ENCODE data around the gene POLR1B. TPM values are rescaled to one million over a fixed set of nuclear protein-coding genes. Genes with fewer than 3 reads are reported as not detected.

The POLR1B gene
- total and polyA plus RNA-seq, 2 of the 13 experiments (the other 11 are each of a cell fraction or from before 2014, with no cell fraction given): 18.3 to 46.0 TPM

DNA sequence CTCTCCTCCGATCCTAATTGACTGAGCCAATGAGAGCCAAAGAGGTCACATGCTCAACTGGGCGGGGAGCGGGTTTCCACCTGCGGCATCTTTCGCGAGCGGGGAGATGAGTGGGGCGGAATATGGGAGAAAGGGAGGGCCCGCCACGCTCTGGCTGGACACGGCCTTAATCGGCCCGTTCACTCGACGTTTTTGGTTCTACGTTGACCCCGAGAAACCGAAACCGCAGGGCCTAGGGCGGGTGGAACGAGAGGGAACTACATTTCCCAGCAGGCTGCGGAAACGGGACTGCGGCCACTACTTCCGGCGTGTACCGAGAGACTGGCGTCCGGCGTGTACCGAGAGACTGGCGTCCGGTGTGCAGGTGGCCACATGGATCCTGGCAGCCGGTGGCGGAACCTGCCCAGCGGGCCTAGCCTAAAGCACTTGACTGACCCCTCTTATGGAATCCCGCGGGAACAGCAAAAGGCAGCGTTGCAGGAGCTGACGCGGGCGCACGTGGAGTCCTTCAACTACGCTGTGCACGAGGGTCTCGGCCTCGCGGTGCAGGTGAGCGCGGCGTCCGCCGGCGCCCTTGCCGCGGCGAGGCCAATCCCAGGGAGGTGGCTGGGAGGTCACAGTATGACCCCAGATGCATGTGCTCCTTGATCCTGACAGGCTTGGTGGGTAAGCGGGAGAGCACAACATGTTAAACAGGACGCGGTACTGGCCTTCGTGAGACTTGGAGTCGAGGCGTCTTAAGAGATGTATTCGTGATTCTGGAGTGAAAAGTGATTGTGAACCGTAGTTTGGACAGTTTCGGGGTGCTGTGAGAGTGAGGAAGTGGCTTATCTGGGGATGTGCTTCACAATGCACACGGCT, at the start of gene POLR1B (continued):
- TF ChIP-seq ZNF234 (CRISPR knock-in tag; conservative IDR thresholded peaks at IDR 0.05): peak; percentile 84; the same call in 1 of the 2 replicates
- peak; percentile 80 for TF ChIP-seq SMAD3 (CRISPR knock-in tag; IDR thresholded peaks at IDR 0.05)
- TF ChIP-seq, protein P1, sequence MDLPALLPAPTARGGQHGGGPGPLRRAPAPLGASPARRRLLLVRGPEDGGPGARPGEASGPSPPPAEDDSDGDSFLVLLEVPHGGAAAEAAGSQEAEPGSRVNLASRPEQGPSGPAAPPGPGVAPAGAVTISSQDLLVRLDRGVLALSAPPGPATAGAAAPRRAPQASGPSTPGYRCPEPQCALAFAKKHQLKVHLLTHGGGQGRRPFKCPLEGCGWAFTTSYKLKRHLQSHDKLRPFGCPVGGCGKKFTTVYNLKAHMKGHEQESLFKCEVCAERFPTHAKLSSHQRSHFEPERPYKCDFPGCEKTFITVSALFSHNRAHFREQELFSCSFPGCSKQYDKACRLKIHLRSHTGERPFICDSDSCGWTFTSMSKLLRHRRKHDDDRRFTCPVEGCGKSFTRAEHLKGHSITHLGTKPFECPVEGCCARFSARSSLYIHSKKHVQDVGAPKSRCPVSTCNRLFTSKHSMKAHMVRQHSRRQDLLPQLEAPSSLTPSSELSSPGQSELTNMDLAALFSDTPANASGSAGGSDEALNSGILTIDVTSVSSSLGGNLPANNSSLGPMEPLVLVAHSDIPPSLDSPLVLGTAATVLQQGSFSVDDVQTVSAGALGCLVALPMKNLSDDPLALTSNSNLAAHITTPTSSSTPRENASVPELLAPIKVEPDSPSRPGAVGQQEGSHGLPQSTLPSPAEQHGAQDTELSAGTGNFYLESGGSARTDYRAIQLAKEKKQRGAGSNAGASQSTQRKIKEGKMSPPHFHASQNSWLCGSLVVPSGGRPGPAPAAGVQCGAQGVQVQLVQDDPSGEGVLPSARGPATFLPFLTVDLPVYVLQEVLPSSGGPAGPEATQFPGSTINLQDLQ (CRISPR knock-in tag; IDR thresholded peaks at IDR 0.05): peak; percentile 98
- TF ChIP-seq, protein P2, sequence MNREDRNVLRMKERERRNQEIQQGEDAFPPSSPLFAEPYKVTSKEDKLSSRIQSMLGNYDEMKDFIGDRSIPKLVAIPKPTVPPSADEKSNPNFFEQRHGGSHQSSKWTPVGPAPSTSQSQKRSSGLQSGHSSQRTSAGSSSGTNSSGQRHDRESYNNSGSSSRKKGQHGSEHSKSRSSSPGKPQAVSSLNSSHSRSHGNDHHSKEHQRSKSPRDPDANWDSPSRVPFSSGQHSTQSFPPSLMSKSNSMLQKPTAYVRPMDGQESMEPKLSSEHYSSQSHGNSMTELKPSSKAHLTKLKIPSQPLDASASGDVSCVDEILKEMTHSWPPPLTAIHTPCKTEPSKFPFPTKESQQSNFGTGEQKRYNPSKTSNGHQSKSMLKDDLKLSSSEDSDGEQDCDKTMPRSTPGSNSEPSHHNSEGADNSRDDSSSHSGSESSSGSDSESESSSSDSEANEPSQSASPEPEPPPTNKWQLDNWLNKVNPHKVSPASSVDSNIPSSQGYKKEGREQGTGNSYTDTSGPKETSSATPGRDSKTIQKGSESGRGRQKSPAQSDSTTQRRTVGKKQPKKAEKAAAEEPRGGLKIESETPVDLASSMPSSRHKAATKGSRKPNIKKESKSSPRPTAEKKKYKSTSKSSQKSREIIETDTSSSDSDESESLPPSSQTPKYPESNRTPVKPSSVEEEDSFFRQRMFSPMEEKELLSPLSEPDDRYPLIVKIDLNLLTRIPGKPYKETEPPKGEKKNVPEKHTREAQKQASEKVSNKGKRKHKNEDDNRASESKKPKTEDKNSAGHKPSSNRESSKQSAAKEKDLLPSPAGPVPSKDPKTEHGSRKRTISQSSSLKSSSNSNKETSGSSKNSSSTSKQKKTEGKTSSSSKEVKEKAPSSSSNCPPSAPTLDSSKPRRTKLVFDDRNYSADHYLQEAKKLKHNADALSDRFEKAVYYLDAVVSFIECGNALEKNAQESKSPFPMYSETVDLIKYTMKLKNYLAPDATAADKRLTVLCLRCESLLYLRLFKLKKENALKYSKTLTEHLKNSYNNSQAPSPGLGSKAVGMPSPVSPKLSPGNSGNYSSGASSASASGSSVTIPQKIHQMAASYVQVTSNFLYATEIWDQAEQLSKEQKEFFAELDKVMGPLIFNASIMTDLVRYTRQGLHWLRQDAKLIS (CRISPR knock-in tag; IDR thresholded peaks at IDR 0.05): no peak
- peak; percentile 69 for TF ChIP-seq MEIS1 (CRISPR knock-in tag; IDR thresholded peaks at IDR 0.05; ENCODE audit: borderline replicate concordance)
- peak; percentile 93; the same call in 1 of the 2 replicates for TF ChIP-seq ZNF660 (CRISPR knock-in tag; IDR thresholded peaks at IDR 0.05; ENCODE audit: borderline replicate concordance, low read depth)
- no peak; a peak in 1 of 4 replicates for TF ChIP-seq EP300 (IDR thresholded peaks at IDR 0.05; ENCODE audit: low read depth in 2 of 2, low read length in 2 of 2)
- no peak for TF ChIP-seq EP300 (CRISPR knock-in tag; IDR thresholded peaks at IDR 0.05; ENCODE audit: borderline replicate concordance)
- peak; percentile 21 for TF ChIP-seq CBX1 (IDR thresholded peaks at IDR 0.05; ENCODE audit: low read depth)
- peak; percentile 88; the same call in 1 of the 2 replicates for TF ChIP-seq ZNF709 (CRISPR knock-in tag; IDR thresholded peaks at IDR 0.05)
- TF ChIP-seq ZEB1 (IDR thresholded peaks at IDR 0.05; ENCODE audit: insufficient replicate concordance, low read depth): peak; percentile 87
- peak; percentile 96 for TF ChIP-seq ZNF737 (CRISPR knock-in tag; IDR thresholded peaks at IDR 0.05; ENCODE audit: borderline replicate concordance)
- TF ChIP-seq ZNF263 (CRISPR knock-in tag; IDR thresholded peaks at IDR 0.05): peak; percentile 81
- peak; percentile 96 for TF ChIP-seq FOXC1 (CRISPR knock-in tag; IDR thresholded peaks at IDR 0.05; ENCODE audit: borderline replicate concordance)
- TF ChIP-seq SALL2 (CRISPR knock-in tag; IDR thresholded peaks at IDR 0.05): peak; percentile 95; the same call in 1 of the 2 replicates
- TF ChIP-seq HNF4G (IDR thresholded peaks at IDR 0.05; ENCODE audit: borderline replicate concordance, low read depth, low read length): no peak
- no peak for TF ChIP-seq HNF4G (CRISPR knock-in tag; IDR thresholded peaks at IDR 0.05; ENCODE audit: borderline replicate concordance, low read depth)

Measured in HepG2 (cell line).